ENCODE results near the gene HLA-F. TPM values are rescaled to one million over a fixed set of nuclear protein-coding genes. Genes with fewer than 3 reads are reported as not detected.

The HLA-F gene
- total and polyA plus RNA-seq, 5 donors from 2014 or later: 302 to 1,143 (median 457) TPM

GRCh38 chr6:29681811-29682210 lies 41.4 kb upstream of the HLA-F start:
- Mint-ChIP-seq H3K4me1 (peaks cover 0 to 14% (median 8%) of the 10 kb centered on the region in 4 donors), H3K27me3 (peaks cover 38% of the 10 kb centered on the region), H3K36me3 (no peaks in the 10 kb centered on the region), H3K9me3 (no peaks in the 10 kb centered on the region), H3K4me3 (no peak overlapping the region), H3K27ac (no peak overlapping the region)
- H3K4me1 ChIP-seq (ENCODE audit: control insufficient read depth, insufficient read depth, low read length, poor library complexity, severe bottlenecking): no peaks in the 10 kb centered on the region
- no peaks in the 10 kb centered on the region for H3K9me3 ChIP-seq (ENCODE audit: control insufficient read depth in 2 of 2, low read length in 2 of 2)
- no peaks in the 10 kb centered on the region for H3K36me3 ChIP-seq (ENCODE audit: control insufficient read depth, insufficient read depth, low read length)
- ATAC-seq (ENCODE audit: low read depth in 2 of 2) (no peak), DNase-seq (no peak)
- H3K4me3 ChIP-seq (ENCODE audit: low read depth, low read length): no peak overlapping the region
- H3K27me3 ChIP-seq (ENCODE audit: control insufficient read depth, insufficient read depth, low read length): no peaks in the 10 kb centered on the region
- no peak overlapping the region for H3K27ac ChIP-seq (ENCODE audit: insufficient read depth, low read length, poor library complexity, severe bottlenecking)

GRCh38 chr6:29685718-29686326 lies 37.4 kb upstream of the HLA-F start:
- Mint-ChIP-seq H3K4me1 (peaks cover 0 to 8% (median 1%) of the 10 kb centered on the region in 4 donors), H3K36me3 (no peaks in the 10 kb centered on the region), H3K9me3 (no peaks in the 10 kb centered on the region), H3K27ac (no peak overlapping the region), H3K4me3 (no peak overlapping the region), H3K27me3 (peaks cover 35% of the 10 kb centered on the region)
- no peaks in the 10 kb centered on the region for H3K27me3 ChIP-seq (ENCODE audit: control insufficient read depth, insufficient read depth, low read length)
- no peak overlapping the region for H3K4me3 ChIP-seq (ENCODE audit: low read depth, low read length)
- H3K9me3 ChIP-seq (ENCODE audit: control insufficient read depth in 2 of 2, low read length in 2 of 2): no peaks in the 10 kb centered on the region
- no peak overlapping the region for H3K27ac ChIP-seq (ENCODE audit: insufficient read depth, low read length, poor library complexity, severe bottlenecking)
- ATAC-seq (ENCODE audit: low read depth in 2 of 2) (no peak), DNase-seq (no peak)
- H3K36me3 ChIP-seq (ENCODE audit: control insufficient read depth, insufficient read depth, low read length): no peaks in the 10 kb centered on the region
- no peaks in the 10 kb centered on the region for H3K4me1 ChIP-seq (ENCODE audit: control insufficient read depth, insufficient read depth, low read length, poor library complexity, severe bottlenecking)

GRCh38 chr6:29694637-29695036 lies 28.6 kb upstream of the HLA-F start:
- H3K36me3 ChIP-seq (ENCODE audit: control insufficient read depth, insufficient read depth, low read length): no peaks in the 10 kb centered on the region
- no peaks in the 10 kb centered on the region for H3K36me3 Mint-ChIP-seq
- H3K27ac ChIP-seq (ENCODE audit: insufficient read depth, low read length, poor library complexity, severe bottlenecking): no peak overlapping the region
- no peaks in the 10 kb centered on the region for H3K4me1 ChIP-seq (ENCODE audit: control insufficient read depth, insufficient read depth, low read length, poor library complexity, severe bottlenecking)
- ATAC-seq (ENCODE audit: low read depth in 2 of 2) (no peak), DNase-seq (no peak)
- H3K4me3 ChIP-seq (ENCODE audit: low read depth, low read length): no peak overlapping the region
- peaks cover 0 to 4% (median 2%) of the 10 kb centered on the region in 7 donors for H3K9me3 Mint-ChIP-seq
- H3K4me1 Mint-ChIP-seq: no peaks in the 10 kb centered on the region
- no peak overlapping the region for H3K4me3 Mint-ChIP-seq
- H3K27ac Mint-ChIP-seq: no peak overlapping the region
- H3K27me3 Mint-ChIP-seq: peaks cover 22% of the 10 kb centered on the region
- H3K9me3 ChIP-seq (ENCODE audit: control insufficient read depth in 2 of 2, low read length in 2 of 2): peaks cover 0 to 4% of the 10 kb centered on the region in 2 experiments
- H3K27me3 ChIP-seq (ENCODE audit: control insufficient read depth, insufficient read depth, low read length): no peaks in the 10 kb centered on the region

GRCh38 chr6:29696147-29697125 lies 26.8 kb upstream of the HLA-F start:
- Histone ChIP-seq H3K4me3 (ENCODE audit: low read depth, low read length) (no peak overlapping the region), H3K9me3 (ENCODE audit: control insufficient read depth in 2 of 2, low read length in 2 of 2) (peaks cover 0 to 4% of the 10 kb centered on the region in 2 experiments), H3K27me3 (ENCODE audit: control insufficient read depth, insufficient read depth, low read length) (peaks cover 3% of the 10 kb centered on the region), H3K27ac (ENCODE audit: insufficient read depth, low read length, poor library complexity, severe bottlenecking) (no peak overlapping the region), H3K36me3 (ENCODE audit: control insufficient read depth, insufficient read depth, low read length) (no peaks in the 10 kb centered on the region), H3K4me1 (ENCODE audit: control insufficient read depth, insufficient read depth, low read length, poor library complexity, severe bottlenecking) (no peaks in the 10 kb centered on the region)
- H3K4me1 Mint-ChIP-seq: no peaks in the 10 kb centered on the region
- H3K4me3 Mint-ChIP-seq: no peak overlapping the region
- H3K9me3 Mint-ChIP-seq: peaks cover 0 to 4% (median 2%) of the 10 kb centered on the region in 7 donors
- H3K27ac Mint-ChIP-seq: no peak overlapping the region
- no peaks in the 10 kb centered on the region for H3K36me3 Mint-ChIP-seq
- H3K27me3 Mint-ChIP-seq: peaks cover 31% of the 10 kb centered on the region
- ATAC-seq (ENCODE audit: low read depth in 2 of 2) (no peak), DNase-seq (peak in 1 of 3 donors; percentile 20)

- Mint-ChIP-seq H3K27ac (peak overlapping the region in 1 of 3 donors; percentile 89), H3K4me1 (peaks cover 5 to 13% (median 10%) of the 10 kb centered on the region in 4 donors), H3K9me3 (no peaks in the 10 kb centered on the region), H3K36me3 (no peaks in the 10 kb centered on the region), H3K27me3 (peaks cover 43% of the 10 kb centered on the region), H3K4me3 (no peak overlapping the region)
- Histone ChIP-seq H3K36me3 (ENCODE audit: control insufficient read depth, insufficient read depth, low read length) (no peaks in the 10 kb centered on the region), H3K27ac (ENCODE audit: insufficient read depth, low read length, poor library complexity, severe bottlenecking) (no peak overlapping the region), H3K4me3 (ENCODE audit: low read depth, low read length) (no peak overlapping the region), H3K4me1 (ENCODE audit: control insufficient read depth, insufficient read depth, low read length, poor library complexity, severe bottlenecking) (peaks cover 4% of the 10 kb centered on the region), H3K27me3 (ENCODE audit: control insufficient read depth, insufficient read depth, low read length) (peaks cover 3% of the 10 kb centered on the region), H3K9me3 (ENCODE audit: control insufficient read depth in 2 of 2, low read length in 2 of 2) (no peaks in the 10 kb centered on the region)
- DNase-seq: peak; percentile 31 to 41 (median 32)
- ATAC-seq (ENCODE audit: low read depth in 2 of 2): peak; percentile 66 to 85
Measured at GRCh38 chr6:29702519-29703103, 20.6 kb upstream of the HLA-F start.

- ATAC-seq (ENCODE audit: low read depth in 2 of 2) (no peak), DNase-seq (peak in 1 of 3 donors; percentile 27)
- peak overlapping the region in 1 of 4 donors; percentile 31 for H3K4me3 Mint-ChIP-seq
- no peaks in the 10 kb centered on the region for H3K36me3 Mint-ChIP-seq
- peak overlapping the region in 1 of 3 donors; percentile 48 for H3K27ac Mint-ChIP-seq
- peaks cover 14 to 39% (median 33%) of the 10 kb centered on the region in 4 donors for H3K4me1 Mint-ChIP-seq
- H3K4me3 ChIP-seq (ENCODE audit: low read depth, low read length): no peak overlapping the region
- H3K9me3 ChIP-seq (ENCODE audit: control insufficient read depth in 2 of 2, low read length in 2 of 2): no peaks in the 10 kb centered on the region
- no peaks in the 10 kb centered on the region for H3K9me3 Mint-ChIP-seq
- H3K27ac ChIP-seq (ENCODE audit: insufficient read depth, low read length, poor library complexity, severe bottlenecking): no peak overlapping the region
- H3K27me3 Mint-ChIP-seq: peaks cover 24% of the 10 kb centered on the region
- no peaks in the 10 kb centered on the region for H3K36me3 ChIP-seq (ENCODE audit: control insufficient read depth, insufficient read depth, low read length)
- peaks cover under 1% of the 10 kb centered on the region for H3K27me3 ChIP-seq (ENCODE audit: control insufficient read depth, insufficient read depth, low read length)
- peaks cover 30% of the 10 kb centered on the region for H3K4me1 ChIP-seq (ENCODE audit: control insufficient read depth, insufficient read depth, low read length, poor library complexity, severe bottlenecking)
Measured at GRCh38 chr6:29705389-29706231, 17.6 kb upstream of the HLA-F start.
